NCI-H146 treated with DMSO at 0.1 percent for 48 hours (cell line): ENCODE data around the gene RAD51B.

ENCODE experiments used
- DNase-seq: peaks from one replicate; lab custom pipeline; 2025; ENCODE audit not compliant: unreplicated experiment; lab: John Stamatoyannopoulos, UW

RAD51B gene

GRCh38 chr14:68312884-68313610 is 493.5 kb downstream of the RAD51B start:
- no peak for DNase-seq

- no peak for DNase-seq
Measured at GRCh38 chr14:68314642-68315041, 495.1 kb downstream of the RAD51B start.

- DNase-seq = no peak
Measured at GRCh38 chr14:68315081-68315480, 495.5 kb downstream of the RAD51B start.

DNA sequence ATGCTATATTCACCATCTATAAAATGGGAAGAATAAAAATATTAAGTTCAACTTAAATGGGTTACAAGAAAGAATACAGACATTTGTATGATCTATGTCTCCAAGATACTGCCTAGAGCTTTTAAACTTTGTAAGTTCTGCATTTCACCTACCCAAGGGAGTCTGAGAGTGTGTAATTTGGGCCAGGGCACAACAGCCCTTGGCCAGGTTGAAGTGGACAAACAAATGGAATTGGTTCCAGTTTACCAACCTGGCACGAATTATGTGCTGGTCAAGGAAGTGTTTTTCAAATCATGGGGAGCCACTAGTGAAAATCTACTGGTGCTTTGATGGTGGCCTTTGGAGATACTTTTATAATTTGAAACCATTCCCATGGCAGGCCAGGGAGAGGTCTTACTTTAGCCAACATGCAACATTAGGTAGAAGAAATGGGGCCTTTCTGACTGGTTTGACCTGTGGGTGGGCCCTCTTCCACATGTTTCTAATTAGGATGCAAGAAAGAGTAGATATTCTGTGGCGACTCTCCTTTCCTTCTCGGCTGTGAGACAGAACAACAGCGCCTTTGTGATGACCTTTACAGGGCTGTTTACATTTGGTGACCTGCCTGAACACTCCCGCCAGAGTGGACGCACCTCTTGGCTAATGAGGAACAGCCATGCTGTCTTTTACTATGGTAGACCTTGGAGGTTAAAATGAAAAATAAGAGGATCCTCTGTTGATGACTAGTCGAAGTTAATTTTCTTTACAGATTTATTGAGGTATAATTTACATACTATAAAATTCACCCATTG is 496.7 kb downstream of the RAD51B start:
- DNase-seq = no peak

DNA sequence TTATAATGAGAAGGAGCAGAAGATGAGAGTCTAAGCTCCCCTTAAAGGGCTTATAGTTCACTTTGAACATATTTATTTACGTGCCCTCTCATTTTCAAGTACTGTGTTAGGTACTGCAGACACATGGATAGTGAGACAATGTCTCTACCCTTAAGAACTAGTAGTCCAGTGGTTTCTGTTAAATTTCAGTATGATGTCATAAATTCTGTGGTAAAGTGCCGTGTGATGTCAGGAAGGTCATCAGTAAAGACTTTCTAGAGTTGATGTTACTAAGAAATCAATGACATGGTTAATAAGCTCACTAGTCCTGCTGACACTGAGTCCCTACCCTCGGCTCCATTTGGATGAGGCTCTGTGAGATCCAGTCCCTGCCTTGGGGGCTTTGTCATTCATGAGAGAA is 497.7 kb downstream of the RAD51B start:
- no peak for DNase-seq

DNA sequence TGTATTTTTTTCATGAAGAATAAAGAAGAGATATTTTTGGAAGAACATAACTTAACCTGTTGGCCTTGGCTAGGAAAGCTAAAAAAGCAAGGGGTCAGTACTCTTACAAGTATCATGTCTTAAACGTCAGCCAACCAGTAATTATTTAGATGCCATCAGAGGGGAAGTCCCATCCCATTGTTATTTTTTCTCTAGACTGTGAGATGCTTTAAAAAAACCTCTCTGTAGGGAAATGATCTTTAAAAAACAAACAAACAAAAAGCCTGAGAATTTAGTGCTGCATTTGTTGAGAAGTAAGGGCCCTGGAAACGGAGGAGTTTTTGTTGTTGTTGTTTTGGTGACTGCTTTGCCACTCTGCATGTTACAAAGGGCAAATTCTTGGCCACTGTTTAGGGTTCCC is 499.2 kb downstream of the RAD51B start:
- no peak for DNase-seq

GRCh38 chr14:68320495-68320894 is 500.9 kb downstream of the RAD51B start:
- no peak for DNase-seq

DNA sequence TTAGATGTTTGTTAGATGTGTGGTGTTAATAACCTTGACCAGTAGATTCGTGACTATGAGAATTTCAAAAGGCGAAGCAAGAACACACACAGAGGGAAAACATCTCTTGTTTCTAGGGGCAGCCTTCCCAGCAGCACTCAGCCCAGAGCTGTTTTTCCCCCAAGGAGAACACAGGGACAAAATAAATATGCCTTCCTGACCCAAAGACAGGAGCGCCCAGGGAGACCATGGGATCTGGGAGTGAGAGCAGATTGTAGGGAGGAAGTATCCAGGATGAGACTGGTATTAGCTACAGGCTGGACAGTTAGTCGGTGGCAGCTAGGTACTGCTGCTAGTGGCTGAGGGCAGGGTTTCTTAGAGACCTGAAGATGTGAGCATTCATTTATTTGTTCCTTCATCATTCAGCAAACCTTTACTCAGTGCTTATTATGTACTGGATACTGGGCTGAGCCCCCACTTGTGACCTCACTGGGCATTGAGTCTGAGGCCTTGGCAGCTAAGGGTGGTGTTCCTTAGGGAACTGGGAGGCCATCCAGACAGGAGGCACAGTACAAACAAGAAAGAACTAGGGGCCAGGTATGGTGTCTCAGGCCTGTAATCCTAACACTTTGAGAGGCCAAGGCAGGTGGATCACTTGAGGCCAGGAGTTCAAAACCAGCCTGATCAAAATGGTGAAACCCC is 503.5 kb downstream of the RAD51B start:
- no peak for DNase-seq

DNA sequence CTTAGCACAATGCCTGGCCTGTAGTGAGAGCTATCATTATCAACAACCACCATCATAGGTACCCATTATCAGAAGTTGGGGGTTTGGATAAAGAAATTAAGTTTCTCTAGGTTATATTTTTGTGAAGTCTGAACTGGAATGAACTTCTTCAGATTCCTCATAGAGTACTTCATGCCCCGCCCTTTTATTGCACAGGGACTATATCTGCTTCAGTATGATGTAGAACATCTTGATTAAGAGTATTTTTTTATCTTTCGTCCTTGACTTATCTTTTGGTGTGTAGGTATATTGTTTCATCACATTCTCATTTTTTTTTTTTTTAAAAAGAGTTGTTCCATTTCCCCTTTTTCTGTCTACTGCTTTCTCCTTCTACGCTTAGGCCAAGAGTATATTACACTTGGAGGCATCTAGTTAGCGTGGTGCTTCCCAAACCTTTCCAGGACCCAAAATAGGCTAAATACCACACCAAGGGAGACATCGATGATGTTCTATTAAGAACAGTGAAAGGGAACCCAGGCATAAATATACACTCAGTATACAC is 505.8 kb downstream of the RAD51B start:
- no peak for DNase-seq

DNA sequence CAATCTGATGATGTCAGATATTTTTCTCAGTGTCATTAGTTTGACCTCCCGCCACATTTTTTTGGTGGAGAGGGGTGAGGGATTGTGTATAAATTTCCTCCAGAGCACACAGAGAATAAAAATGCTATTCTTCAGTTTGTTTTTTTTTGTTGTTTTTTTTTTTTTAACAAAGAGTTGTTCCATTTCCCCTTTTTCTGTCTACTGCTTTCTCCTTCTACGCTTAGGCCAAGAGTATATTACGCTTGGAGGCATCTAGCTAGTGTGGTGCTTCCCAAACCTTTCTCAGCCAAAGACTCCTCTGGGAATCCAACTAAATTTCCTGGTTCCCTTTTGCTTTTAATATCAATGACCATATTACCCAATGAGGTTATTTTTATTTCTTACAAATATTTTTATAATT is 507.7 kb downstream of the RAD51B start:
- no peak for DNase-seq

GRCh38 chr14:68328509-68328908 is 508.9 kb downstream of the RAD51B start:
- DNase-seq = no peak

DNA sequence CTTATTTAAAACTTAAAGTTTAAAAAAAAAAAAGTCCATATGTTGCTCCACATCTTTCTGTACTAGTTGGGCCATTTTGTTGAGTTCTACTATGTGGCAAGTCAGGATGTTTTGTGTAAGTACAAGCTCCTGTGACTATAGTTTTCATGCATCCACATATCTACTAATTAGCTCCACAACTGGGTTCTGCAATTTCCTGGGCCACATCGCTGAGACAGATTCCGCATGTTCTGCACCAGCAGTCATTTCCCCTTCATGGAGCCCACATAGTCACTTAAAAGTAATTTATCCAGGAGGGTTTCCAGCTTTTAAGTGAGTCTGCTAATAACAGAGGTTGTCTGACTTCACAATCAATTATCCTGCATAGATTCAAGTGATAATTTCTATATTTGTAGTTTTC is 511.8 kb downstream of the RAD51B start:
- no peak for DNase-seq

GRCh38 chr14:68331991-68332390 is 512.4 kb downstream of the RAD51B start:
- no peak for DNase-seq

DNA sequence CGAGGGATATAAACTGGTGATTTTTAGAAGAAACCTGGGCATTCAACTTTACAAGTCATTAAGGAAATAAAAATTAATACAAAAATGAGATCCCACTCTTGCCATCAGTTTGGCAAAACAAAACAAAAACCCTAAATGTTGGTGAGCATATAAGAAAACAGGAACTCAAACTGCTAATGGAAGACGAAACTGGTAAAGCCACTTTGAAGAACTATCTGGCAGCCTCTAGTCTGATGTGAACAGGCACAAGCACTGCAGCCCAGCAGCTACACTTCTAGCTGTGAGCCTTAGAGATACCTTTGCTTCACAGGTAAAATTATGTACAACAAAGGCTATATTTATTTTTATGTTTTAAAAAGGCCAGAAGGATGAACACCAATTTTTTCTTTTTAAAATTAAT is 513.7 kb downstream of the RAD51B start:
- DNase-seq = no peak

- no peak for DNase-seq
Measured at GRCh38 chr14:68335312-68335711, 515.7 kb downstream of the RAD51B start.

DNA sequence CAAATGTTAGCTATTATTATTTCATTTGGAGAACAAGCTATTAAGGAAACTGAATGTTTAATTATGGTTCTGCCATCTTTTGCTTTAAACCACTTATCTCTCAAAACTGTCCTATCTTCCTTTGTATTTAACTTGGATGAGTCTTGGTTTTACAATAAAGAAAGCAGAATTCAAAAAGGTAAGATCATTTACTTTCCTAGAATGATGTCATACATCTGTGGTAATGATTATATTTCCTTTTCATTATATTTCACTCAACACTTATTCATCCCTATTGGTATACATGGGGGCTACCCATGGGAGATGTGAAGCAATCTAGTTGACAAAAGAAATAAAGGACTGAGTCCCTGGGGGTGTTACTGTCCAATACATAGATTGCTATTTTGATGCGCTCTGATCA is 516.6 kb downstream of the RAD51B start:
- DNase-seq = no peak

DNA sequence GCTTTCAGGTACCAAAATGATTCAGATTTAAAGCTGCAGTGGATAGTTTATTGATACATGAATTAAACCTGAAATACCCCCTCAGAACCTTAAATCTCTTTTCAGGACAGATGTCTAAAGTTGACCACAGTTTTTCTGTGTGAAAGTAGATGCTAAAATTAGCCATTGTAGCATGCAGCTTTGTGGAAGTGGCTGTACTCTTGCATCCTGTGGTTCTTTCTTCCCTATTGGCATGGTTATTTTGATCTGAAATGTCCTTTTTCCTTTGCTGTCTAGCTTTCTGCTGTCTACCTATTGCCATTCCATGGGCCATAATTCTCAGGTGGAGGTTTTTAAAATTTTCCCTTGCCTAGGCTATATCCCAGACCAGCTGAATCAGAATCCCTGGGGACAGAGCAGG is 517.7 kb downstream of the RAD51B start:
- DNase-seq = no peak

- DNase-seq = no peak
Measured at GRCh38 chr14:68340262-68340661, 520.7 kb downstream of the RAD51B start.

DNA sequence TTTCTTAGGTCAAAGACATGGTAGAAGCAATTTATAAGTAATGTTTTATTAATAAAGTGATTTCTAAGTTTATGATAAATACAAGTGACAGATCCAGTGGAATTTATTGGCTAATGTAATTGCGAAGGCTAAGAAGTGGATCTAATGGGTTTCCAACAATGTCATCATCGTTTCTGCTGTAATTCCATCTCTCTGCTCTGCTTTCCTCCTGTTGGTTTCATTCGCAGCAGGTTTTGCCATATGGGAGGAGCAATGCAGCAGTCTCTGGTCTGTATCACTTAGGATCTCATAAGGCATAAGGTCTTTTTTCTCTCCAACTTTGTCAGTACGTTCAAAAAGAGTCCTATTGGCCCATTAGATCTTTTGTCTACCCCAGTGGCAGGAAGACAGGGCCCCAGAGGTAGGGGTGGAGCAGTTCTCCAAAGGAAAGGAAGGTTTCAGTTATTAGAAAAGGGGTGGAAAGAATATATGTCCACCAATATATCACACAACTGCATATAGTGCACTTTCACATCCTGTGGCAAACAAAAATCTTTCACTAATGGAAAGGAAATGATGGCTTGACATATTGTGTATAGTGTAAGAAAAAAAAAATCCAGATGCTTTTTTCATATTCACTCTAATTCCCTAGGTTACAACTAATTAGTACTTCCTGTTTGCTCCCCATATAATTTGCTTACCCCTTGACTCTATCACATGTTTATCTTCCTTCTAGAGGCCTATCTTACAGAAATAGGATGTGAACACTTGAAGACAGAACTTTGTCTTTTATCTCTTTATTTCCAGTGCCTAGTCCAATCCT is 522.0 kb downstream of the RAD51B start:
- DNase-seq = no peak

DNA sequence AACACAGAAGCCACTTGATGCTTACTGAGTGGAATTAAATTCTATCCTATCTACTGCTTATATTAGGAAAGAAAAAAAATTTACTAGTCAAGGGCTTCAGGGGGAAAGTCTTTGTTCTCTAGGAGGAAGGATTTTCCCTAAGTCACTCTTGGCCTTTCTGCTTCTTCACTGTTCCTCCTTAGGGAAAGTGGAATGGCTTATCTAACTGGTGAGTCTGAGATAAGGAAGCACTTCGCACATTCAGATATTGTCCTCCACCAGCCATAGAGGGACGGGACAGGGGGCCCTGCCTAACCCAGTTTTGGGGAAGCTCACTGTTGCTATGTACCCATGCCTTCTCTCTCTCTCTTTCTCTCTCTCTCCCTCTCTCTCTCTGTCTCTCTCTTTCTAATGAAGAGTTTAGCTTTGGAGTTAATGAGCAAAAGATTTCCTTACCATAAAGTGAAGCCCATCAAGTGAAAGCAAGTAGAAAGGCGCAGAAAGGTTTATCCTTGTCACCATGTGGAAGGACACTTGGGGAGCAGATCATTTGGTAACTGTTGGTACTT is 522.7 kb downstream of the RAD51B start:
- no peak for DNase-seq
